GM19328 (cell line): ENCODE data around the gene HEXB.
"Not testable (repeated sequence)": the region's sequence is repeated elsewhere in the genome, so short reads cannot be mapped to it uniquely, and the experiment has no call there.

Experiments used
- ATAC-seq: cut with Tn5 transposase; IDR thresholded peaks from one replicate; pipeline ENCODE4 v1.9.1; 2021; ENCODE audit warnings: mild to moderate bottlenecking, moderate library complexity; ENCODE audit not compliant: unreplicated experiment

HEXB gene

DNA sequence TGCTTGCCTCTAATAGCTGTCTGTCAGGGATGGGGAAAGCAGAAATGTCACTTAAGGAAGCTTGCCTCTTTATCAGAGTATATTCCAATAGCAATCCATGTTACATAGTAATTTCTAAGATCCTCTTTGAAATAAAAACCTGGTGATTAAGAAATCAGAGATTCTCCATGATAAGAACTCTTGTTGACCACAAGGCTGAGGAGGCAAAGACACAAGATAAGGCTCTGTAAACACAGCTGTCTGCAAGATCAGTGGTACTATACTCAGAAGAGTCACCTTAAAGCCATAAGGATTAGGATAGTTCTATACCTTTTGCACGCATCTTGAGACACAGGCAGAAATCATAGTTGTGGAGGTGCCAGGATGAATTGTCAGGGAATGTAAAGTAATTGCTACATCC lies 40.3 kb downstream of the HEXB start:
- ATAC-seq: no peak

DNA sequence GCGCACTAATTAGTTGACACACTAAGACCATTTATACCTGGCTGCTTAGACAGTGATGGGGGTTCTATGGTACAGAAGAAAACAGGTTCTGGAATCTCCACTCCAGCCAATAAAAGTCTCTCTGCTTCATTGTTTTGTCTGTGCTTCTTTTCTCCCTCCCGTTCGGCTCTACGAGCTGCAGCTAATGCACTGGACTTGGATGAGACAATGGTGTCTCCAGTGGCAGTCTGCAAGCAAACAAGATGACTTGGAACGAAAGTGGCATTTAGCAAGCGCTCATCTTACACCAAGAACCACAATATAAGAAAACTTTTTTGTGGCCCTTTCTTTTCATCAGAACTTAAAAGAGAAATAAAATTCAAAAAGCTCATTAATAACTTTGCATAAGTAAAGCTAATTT lies 51.7 kb downstream of the HEXB start:
- ATAC-seq: no peak

DNA sequence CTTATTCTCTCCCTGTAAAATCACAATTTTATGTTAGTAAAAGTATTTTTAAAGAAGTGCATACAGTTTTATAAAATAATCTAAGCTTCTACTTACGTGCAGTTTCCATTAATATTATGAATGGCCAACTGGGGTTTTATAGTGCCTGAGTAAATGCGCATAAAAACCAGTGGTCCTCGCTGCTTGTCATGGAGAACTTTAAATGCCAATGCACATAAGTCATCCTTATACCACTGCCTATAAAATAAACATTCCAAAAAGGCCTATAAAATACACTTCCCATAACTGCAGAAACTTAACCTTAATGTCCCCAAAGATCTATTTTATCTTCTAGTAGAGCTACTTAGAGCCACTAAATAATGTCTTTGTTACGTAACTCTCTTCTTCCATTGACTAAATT lies 53.4 kb downstream of the HEXB start:
- no peak for ATAC-seq

DNA sequence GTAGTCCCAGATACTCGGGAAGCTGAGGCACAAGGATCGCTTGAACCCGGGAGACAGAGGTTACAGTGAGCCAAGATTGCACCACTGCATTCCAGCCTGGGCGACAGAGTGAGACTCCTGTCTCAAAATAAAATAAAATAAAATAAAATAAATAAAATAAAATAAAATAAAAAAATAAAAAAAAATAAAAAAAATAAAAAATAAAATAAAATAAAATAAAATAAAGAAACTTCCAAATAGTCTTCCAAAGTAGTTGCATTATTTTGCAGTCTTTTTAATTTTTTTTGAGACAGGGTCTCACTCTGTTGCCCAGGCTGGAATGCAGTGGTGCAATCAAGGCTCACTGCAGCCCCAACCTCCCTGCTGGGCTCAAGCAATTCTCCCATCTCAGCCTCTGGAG lies 63.7 kb downstream of the HEXB start:
- not testable (repeated sequence) for ATAC-seq

DNA sequence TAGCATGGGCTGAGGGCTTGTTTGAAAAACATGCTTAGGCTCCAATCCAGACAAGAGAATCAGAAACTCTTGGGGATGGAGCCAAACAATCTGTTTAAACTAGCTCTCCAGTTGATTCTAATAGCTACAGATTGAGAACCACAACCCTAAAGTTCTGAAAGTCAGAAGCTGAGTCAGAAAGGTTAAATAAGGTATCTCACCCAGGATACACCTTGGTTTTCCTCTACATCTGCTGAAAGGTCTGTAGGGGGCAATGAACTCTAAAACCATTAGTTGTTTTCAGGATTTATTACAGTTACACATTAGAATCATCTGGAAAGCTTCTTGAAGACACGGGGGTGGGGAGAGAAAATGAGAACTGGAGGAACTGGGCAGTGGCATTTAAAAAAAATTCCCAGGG lies 76.2 kb downstream of the HEXB start:
- no peak for ATAC-seq

DNA sequence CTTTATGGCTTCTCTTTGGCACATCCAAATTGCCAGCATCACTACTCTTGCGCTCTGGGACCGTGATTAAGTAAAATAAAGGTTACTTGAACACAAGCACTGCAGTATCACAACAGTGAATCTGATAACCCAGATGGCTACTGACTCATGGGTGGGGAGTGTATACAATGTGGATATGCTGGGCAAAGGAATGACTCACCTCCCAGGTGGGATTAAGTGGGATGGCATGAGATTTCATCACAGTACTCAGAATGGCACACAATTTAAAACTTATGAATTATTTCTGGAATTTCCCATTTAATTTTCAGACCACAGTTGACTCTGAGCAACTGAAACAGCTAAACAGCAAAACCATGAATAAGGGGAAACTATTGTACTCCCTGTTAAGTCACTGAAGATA lies 77.6 kb downstream of the HEXB start:
- no peak for ATAC-seq

DNA sequence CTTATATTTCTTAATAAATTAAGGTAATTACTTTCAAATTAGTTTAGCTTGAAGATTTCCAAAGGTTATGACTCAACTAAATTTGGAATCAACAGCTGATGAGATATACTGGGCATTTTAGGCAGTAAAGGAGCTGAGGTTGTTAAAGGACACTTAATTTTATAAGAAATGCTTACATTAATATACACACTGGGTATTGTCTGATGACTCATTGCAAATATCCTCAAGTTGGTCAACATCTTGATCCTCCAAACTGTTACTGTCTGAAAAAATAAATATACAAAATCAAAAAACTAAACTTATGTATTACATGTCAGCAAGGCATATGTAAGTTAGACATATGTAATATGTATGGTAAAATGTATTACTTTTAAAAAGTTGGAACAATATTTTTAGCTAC lies 78.5 kb downstream of the HEXB start:
- no peak for ATAC-seq

DNA sequence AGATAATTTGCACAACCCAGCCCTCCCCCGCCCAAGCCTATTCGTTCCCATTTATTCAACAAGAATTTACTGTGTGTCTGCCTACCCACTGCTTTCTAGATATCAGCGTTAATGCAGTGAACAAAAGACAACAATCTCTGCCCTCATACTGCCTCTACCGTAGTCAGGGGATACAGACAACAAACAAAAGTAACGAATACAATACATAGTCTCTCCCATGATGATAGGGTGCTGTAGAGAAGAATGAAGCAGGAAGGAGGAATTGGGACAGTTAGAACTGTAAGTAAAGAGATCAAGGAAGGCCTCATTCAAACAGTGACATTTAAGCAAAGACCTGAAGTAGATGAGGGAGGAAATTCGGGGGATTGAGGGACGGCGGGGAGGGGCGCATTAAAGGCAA lies 80.2 kb downstream of the HEXB start:
- ATAC-seq: no peak

DNA sequence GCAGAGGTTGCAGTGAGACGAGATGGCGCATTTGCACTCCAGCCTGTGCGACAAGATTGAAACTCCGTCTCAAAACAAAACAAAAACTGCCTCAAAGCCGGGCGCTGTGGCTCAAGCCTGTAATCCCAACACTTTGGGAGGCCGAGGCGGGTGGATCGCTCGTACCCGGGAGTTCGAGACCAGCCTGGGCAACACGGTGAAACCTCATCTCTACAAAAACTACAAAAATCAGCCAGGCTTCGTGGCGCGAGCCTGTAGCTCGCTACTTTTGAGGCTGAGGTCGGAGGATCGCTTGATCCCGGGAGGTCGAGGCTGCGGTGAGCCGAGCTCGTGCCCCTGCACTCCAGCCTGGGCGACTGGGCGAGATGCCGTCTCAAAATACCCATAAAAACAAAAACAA lies 80.9 kb downstream of the HEXB start:
- no peak for ATAC-seq

DNA sequence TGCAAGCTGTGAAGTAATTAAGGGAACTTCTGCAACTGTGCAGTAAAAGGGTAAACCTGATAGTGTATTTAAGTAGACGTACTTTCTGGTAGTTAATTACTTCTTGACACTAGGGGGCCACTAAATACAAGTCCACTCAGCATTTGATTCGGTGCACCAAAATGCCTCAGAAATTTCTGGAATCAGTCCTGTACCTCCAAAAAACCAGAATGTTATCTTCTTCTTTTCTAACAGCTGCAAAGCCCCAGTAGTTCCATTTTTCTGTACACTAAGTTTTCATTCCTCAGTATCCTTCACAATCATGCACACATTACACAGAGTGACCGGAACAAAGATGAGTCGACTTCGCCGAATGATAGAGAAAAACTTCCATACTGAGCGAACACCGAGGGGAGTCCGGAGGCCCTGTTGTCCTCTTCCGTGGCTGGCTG lies 81.4 kb downstream of the HEXB start:
- ATAC-seq: peak; percentile 36

DNA sequence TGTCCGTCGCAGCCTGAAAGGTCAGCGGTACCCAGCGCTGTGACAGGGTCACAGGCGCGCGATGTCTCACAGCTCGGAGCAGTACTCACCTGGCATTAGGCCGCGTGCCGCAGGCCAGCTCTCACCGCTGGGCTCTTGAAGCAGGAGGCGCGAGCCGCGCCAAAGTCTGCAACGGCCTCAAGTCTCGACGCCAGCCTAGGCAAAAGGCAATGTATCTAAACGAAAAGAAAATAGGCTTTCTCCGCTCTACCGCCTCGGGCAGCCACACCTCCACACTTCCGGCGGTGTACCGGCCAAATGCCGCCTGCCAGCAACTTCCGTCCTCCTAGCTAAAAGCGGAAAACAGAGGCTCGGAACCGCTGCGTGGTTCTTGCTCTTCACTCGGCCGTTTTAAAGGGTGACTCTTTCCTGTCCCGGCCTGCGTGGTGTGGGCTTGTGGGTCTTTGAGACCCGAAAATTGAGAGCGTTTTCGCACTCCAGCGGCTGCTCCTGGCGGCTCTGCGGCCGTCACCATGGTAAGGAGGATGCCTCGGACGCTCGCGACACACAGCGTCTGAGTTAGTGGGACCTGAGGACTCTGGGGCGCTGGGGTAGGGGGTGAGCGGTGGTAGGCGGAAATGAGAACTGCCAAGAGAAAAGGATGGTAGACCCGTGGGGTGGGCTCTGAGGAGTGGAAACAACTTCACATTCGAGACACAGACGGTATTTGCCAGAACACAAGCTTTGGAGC lies 82.0 kb downstream of the HEXB start, which contains the start of the genes GFM2 and NSA2:
TSS of gene GFM2 (minus strand) at position 269 of the 730 bp plus-strand sequence. CDS start 3,375 bp downstream, outside the sequence.
TSS of gene NSA2 (plus strand) at position 401 of the 730 bp plus-strand sequence. CDS start at position 513, 112 bp downstream.
- peak; percentile 72 for ATAC-seq

DNA sequence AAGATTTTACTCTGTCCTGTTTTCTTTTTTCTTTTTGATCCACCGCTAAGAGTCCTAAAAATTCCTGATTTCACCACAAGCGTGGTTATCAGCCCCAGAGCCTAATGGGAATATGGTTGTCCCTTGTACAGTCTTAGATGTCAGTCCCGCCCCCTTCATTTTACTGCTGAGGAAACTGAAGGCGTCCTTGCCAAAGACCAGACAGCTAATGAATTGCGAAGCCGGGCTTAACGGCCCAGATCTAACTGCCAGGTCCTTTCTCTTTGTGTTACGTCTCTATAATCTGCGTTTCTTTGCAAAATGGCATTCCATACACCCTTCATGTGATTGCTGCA lies 82.5 kb downstream of the HEXB start:
- ATAC-seq: peak; percentile 25
